ENCODE data around the gene CPN2. TPM values are rescaled to one million over a fixed set of nuclear protein-coding genes. Genes with fewer than 3 reads are reported as not detected.
A peak's percentile ranks its signal among the peaks of the same experiment; 100 is the strongest.

The CPN2 gene
- total RNA-seq, 1 experiment from 2014 or later = not detected

GRCh38 chr3:194296454-194297263, 54.5 kb downstream of the CPN2 start:
- DNase-seq (ENCODE audit: low read depth) = peak; percentile 99

GRCh38 chr3:194294895-194295214, 56.3 kb downstream of the CPN2 start:
- DNase-seq (ENCODE audit: low read depth) = no peak

- DNase-seq (ENCODE audit: low read depth) = no peak
Measured at GRCh38 chr3:194294199-194294894, 56.8 kb downstream of the CPN2 start.

- no peak for DNase-seq (ENCODE audit: low read depth)
Measured at GRCh38 chr3:194293546-194294198, 57.5 kb downstream of the CPN2 start.

- peak; percentile 52 for DNase-seq (ENCODE audit: low read depth)
Measured at GRCh38 chr3:194292331-194292730, 58.8 kb downstream of the CPN2 start.

Other genes starting within 250 kb of the CPN2 start
- gene HES1, start 215.2 kb downstream of the CPN2 start, total RNA-seq (2014; rRNA removed; shearing (Covaris generic)) = 24.7 and 31.4 TPM in 2 replicates
- 9.1 and 9.6 TPM in 2 replicates for gene LRRC15, start 18.4 kb upstream of the CPN2 start, total RNA-seq (2014; rRNA removed; shearing (Covaris generic))
- 0.12 TPM in 1 of 2 replicates, not detected in the other for gene GP5, start 47.9 kb upstream of the CPN2 start, total RNA-seq (2014; rRNA removed; shearing (Covaris generic))
- 91.3 and 134 TPM in 2 replicates for gene ATP13A3, start 135.7 kb upstream of the CPN2 start, total RNA-seq (2014; rRNA removed; shearing (Covaris generic))

Data from M059J (cell line).